H1 (cell line): ENCODE results near the gene ZNF888.

Experiments
- CTCF ChIP-seq, 3 experiments: IDR thresholded peaks; 1 replicate in 2 of 3; 2 replicates in 1 of 3; pipeline versions ENCODE4 v1.5.1 to v1.6.1; 2011; ENCODE audit warnings: low read length in 3 of 3, mild to moderate bottlenecking in 3 of 3, inconsistent platforms in 2 of 3, low read depth in 1 of 3, moderate library complexity in 1 of 3; ENCODE audit not compliant: insufficient read depth in 1 of 3; ENCODE audit errors: control extremely low read depth in 1 of 3
- GABPA ChIP-seq: IDR thresholded peaks from 2 replicates; pipeline ENCODE4 v1.6.1; 2011; ENCODE audit warnings: mild to moderate bottlenecking, low read length, moderate library complexity, borderline replicate concordance; ENCODE audit not compliant: insufficient read depth
- NRF1 ChIP-seq: IDR thresholded peaks from 2 replicates; pipeline ENCODE4 v1.6.1; 2011; ENCODE audit warnings: mild to moderate bottlenecking, low read depth, low read length, improper control_type of control experiment
- POLR2A ChIP-seq, 2 experiments: IDR thresholded peaks; 1 replicate in 1 of 2; 2 replicates in 1 of 2; pipeline ENCODE4 v1.6.1; 2011; ENCODE audit warnings: low read depth in 2 of 2, low read length in 2 of 2, mild to moderate bottlenecking in 2 of 2; ENCODE audit errors: control extremely low read depth in 1 of 2
- RBBP5 ChIP-seq: IDR thresholded peaks from 2 replicates; pipeline ENCODE4 v1.7.1; 2012; ENCODE audit warnings: low read depth, mild to moderate bottlenecking, inconsistent platforms, low read length, moderate library complexity, borderline replicate concordance
- TAF1 ChIP-seq: IDR thresholded peaks from 2 replicates; pipeline ENCODE4 v1.6.1; 2011; ENCODE audit warnings: mild to moderate bottlenecking, low read depth, low read length
- TAF7 ChIP-seq: optimal IDR thresholded peaks from 2 replicates; pipeline ENCODE3; 2011; ENCODE audit warnings: low read depth, mild to moderate bottlenecking, inconsistent platforms, low read length, moderate library complexity, borderline replicate concordance
- TEAD4 ChIP-seq: IDR thresholded peaks from 2 replicates; pipeline ENCODE4 v1.6.1; 2012; ENCODE audit warnings: low read depth, low read length, inconsistent platforms, mixed read lengths
- USF2 ChIP-seq: IDR thresholded peaks from 2 replicates; pipeline ENCODE4 v1.6.1; 2011; ENCODE audit warnings: low read length, improper control_type of control experiment

GRCh38 chr19:52946322-52947310 is 23.4 kb upstream of the ZNF888 start:
- TF ChIP-seq CTCF (IDR thresholded peaks at IDR 0.05; ENCODE audit: control extremely low read depth in 1 of 3, insufficient read depth in 1 of 3, low read depth in 1 of 3, low read length in 3 of 3) (no peak), GABPA (no peak), TAF7 (no peak), NRF1 (no peak), RBBP5 (no peak), POLR2A (IDR thresholded peaks at IDR 0.05; ENCODE audit: control extremely low read depth in 1 of 2, low read depth in 2 of 2, low read length in 2 of 2) (no peak), TEAD4 (no peak), USF2 (no peak), TAF1 (no peak)
